Stomach (tissue), 4 donors: ENCODE measurements around the gene RHEX.

ENCODE experiments used
- CTCF ChIP-seq, 7 experiments: fragments of 450-650 bp in 4 of 7; fragments of 200-600 bp in 3 of 7; sonication (generic) in 3 of 7; IDR thresholded peaks; one replicate each; pipeline ENCODE4 v1.5.1; 2016 to 2019; ENCODE audit warnings: antibody characterized with exemption in 7 of 7, control low read depth in 2 of 7, mild to moderate bottlenecking in 1 of 7
- EP300 ChIP-seq: sonication (generic); formaldehyde crosslinking; IDR thresholded peaks from one replicate; pipeline ENCODE4 v1.6.1; 2017; ENCODE audit warnings: antibody characterized with exemption
- POLR2A ChIP-seq, 4 donors: fragments of 450-650 bp; IDR thresholded peaks; one replicate each; pipeline ENCODE4 v1.6.1; 2016; ENCODE audit warnings: antibody characterized with exemption in 4 of 4, control low read depth in 2 of 4, mild to moderate bottlenecking in 1 of 4, moderate library complexity in 1 of 4

GRCh38 chr1:206021008-206021625, 31.9 kb upstream of the RHEX start:
- TF ChIP-seq CTCF (IDR thresholded peaks at IDR 0.05) (no peak), POLR2A (IDR thresholded peaks at IDR 0.05) (no peak), EP300 (no peak)
